Omental fat pad (tissue), 4 donors: ENCODE data around the gene GRM8. TPM values are rescaled to one million over a fixed set of nuclear protein-coding genes. Genes with fewer than 3 reads are reported as not detected.

Source experiments
- ATAC-seq: fragments of 150-250 bp; one replicate; pipeline ENCODE4 v1.9.1; 2016; ENCODE audit warnings: mild to moderate bottlenecking, moderate library complexity; ENCODE audit not compliant: low FRiP score
- DNase-seq: peaks from one replicate; pipeline ENCODE4 v3.0.0-alpha.2; 2019; ENCODE audit warnings: low spot score
- total RNA-seq, 4 donors: library from RNA; depleted of rRNA; stranded (reverse); fragments of >200 nt; gene quantifications; one replicate each; pipeline ENCODE4 v1.1.0, GENCODE V29; 2016
- TF ChIP-seq, protein P1 (sequence below), 3 donors: fragments of 450-650 bp; IDR thresholded peaks; one replicate each; pipeline ENCODE4 v1.5.1; 2016 to 2017; ENCODE audit warnings: antibody characterized with exemption in 3 of 3, mild to moderate bottlenecking in 3 of 3, moderate library complexity in 2 of 3

Gene GRM8
- total RNA-seq, 4 donors from 2014 or later: not detected

DNA sequence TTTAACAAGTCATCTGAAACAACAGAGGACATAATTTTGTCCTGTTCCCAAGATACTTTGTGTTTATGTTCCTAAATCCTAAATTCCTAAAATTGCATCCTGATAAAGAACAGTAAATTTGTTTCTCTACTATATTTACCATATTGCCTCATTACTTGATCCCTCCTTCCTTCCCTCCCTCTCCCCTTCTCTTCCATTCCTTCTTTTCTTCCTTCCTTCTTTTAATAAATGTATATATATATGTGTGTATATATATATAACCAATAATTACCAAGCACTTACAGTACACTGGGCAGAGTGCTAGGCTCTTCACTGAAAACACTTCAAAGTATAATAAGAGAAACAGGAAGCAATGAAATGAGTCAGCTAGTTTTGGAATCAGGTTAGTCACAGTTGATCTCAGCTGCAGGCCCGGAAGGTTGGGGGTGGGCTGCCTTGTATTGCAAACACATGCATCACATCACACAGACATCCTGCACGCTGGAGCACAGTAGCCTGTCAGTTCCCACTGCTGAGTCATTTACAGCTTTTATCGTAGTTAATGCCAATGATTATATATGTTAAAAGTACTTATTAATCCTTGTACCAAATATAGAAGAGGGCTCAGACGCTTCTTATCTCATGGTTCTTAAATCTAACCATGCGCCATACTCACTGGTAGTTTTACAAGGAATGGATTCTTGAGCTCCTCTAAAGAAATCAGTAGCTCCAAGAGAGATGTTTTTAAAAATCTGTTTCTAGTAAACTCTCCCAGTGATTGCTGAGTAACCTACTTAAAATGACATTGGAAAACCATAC, 551.7 kb downstream of the GRM8 start:
- DNase-seq: no peak
- peak; percentile 59 for ATAC-seq
- TF ChIP-seq, protein P1, sequence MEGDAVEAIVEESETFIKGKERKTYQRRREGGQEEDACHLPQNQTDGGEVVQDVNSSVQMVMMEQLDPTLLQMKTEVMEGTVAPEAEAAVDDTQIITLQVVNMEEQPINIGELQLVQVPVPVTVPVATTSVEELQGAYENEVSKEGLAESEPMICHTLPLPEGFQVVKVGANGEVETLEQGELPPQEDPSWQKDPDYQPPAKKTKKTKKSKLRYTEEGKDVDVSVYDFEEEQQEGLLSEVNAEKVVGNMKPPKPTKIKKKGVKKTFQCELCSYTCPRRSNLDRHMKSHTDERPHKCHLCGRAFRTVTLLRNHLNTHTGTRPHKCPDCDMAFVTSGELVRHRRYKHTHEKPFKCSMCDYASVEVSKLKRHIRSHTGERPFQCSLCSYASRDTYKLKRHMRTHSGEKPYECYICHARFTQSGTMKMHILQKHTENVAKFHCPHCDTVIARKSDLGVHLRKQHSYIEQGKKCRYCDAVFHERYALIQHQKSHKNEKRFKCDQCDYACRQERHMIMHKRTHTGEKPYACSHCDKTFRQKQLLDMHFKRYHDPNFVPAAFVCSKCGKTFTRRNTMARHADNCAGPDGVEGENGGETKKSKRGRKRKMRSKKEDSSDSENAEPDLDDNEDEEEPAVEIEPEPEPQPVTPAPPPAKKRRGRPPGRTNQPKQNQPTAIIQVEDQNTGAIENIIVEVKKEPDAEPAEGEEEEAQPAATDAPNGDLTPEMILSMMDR (IDR thresholded peaks at IDR 0.05): no peak

DNA sequence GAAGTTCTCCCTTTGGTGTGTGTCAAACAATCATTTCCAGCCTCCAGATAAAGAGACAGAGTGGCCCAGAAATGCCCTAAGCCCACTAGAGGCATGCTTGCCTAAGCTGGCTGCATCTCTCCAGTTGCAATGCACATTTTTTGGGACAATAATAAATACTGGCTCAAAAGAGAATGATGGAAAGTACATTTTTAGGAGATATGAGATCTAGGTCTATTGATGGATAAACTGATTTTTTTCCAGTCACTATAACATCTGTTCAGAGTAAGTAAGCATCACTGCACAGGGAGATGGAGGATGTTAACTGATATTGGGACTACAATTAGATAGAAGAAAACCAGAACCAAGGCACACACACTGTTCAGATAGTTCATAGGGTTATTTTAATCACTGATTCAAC, 553.0 kb downstream of the GRM8 start:
- TF ChIP-seq, protein P1 (IDR thresholded peaks at IDR 0.05): no peak
- ATAC-seq: no peak
- no peak for DNase-seq

DNA sequence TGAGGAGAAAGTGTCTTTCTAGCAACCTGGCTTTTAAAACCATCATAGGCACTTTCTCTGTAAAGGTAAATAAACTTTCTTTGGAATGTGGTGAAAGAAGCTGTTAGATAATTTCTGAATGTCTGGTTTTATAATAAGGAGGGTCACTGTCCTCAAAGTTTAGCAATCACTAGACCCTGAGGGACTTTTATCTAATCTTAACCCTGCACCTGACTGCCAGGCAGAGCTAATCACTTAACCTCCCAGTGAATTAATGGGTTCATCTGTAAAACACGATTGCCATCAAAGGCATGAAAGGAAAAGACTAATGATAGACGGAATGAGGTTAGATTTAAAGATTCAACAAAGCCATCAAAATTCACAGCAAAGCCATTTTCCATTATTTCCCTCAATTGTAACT, 553.8 kb downstream of the GRM8 start:
- TF ChIP-seq, protein P1 (IDR thresholded peaks at IDR 0.05): no peak
- ATAC-seq (no peak), DNase-seq (no peak)

DNA sequence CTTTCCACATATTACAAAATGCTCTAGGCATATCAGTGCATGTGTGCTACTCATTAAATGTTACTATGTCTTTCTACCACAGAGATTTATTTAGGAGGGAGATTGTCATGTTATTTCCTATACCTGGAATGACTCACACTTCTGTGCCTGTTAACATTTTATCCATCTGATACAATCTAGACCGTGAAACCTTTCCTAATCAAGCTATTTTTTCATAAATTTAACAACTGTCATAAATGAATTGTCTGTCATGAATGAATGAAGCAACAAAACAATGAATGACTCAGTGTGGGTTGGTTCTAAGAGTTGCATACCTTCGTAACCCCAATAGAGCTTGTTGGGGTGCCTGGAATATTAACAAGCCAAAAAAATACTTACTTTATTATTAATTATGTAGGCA, 554.3 kb downstream of the GRM8 start:
- TF ChIP-seq, protein P1 (IDR thresholded peaks at IDR 0.05): no peak
- no peak for DNase-seq
- no peak for ATAC-seq

DNA sequence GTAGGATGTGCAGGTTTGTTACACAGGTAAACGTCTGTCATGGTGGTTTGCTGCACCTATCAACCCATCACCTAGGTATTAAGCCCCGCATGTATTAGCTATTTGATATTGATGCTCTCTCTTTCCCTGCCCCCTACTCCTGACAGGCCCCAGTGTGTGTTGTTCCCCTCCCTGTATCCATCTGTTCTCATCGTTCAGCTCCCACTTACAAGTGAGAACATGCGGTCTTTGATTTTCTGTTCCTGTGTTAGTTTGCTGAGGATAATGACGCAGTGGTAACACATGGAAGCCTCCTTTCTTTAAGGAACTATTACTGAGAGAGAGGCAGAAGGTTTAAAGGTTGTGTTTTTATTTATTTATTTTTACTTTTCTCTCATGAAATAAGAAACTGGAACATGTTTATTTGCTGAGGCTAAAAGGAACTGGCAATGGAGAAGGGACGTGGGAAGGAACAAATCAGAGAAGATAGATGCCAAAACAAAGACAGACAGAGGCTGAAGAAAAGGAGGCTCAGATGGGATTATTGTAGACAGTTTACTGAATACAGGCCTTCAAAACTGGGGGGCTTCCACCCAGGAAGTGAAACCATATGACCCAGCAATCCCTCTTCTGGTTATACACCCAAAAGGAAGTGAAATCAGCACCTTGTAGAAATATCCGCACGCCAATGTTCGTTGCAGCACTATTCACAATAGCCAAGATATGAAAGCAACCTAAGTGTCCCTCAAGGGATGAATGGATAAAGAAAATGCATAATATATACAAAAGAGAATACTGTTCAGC, 556.3 kb downstream of the GRM8 start:
- DNase-seq: no peak
- ATAC-seq: no peak
- TF ChIP-seq, protein P1 (IDR thresholded peaks at IDR 0.05): no peak

DNA sequence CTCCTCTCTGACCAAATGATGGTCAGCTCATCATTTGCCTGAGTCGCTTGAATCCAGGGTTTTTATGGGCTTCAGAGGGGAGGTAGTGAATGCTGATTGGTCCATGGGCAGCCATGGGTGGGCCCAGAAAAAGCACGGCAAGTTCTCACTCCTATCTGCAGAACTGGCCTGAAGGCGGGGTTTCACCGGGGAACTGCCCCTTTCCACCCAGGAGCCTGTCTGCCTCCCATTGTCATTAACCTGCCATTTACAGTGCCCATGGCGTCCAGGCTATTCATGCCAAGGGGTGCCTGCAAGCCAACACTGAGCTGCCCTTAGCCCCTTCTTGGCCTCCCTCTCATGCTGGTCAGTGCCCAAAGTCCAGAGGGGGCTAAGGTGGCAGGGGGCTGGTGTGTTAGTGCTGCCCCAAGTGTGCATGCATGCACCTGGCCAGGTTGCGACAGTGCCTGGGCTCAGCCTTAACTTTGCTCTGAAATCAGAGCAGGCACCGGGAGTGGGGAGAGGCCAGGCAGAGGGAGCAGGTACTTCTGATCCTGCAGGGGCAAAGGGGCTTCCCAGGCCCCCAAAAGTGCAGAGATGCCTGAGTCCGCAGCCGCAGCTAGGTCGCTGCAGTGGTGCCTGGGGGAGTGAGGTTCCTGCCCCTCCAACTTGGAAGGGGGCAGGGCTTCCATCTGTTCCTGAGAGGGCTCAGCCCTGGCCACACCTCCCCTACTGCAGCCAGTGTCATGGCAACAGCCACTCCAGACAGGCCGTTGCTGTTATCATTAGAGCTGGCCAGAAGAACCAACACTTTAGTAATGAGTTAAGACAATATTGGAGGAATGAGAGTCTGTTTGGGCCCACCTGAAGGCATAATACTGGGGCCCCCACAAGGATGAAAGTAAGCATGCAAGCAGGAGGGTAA, 561.6 kb downstream of the GRM8 start:
- no peak for DNase-seq
- ATAC-seq: no peak
- TF ChIP-seq, protein P1 (IDR thresholded peaks at IDR 0.05): no peak
